ENCODE results near the gene LRBA.
A peak's percentile ranks its signal among the peaks of the same experiment; 100 is the strongest.
"Not testable (repeated sequence)": the region's sequence is repeated elsewhere in the genome, so short reads cannot be mapped to it uniquely, and the experiment has no call there.

LRBA gene

DNA sequence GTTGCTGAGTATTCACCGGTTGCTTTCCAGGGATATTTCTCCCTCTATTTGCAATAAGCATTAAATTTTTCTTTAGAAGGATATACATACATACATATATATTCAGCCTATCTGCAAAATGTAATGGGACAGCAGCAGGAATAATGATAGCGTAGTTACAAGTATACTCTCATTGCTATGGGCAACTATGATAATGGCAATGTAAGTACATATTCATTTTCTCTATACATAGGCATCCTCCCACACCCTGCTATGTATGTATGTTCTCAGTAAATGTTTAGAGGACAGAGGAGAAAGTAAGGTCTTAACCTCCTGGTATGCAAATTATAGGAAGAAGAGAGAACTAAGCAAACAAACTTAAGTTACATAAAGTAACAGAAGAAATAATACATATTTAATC is 452.8 kb downstream of the LRBA start:
- DNase-seq (ENCODE audit: low spot score): no peak

DNA sequence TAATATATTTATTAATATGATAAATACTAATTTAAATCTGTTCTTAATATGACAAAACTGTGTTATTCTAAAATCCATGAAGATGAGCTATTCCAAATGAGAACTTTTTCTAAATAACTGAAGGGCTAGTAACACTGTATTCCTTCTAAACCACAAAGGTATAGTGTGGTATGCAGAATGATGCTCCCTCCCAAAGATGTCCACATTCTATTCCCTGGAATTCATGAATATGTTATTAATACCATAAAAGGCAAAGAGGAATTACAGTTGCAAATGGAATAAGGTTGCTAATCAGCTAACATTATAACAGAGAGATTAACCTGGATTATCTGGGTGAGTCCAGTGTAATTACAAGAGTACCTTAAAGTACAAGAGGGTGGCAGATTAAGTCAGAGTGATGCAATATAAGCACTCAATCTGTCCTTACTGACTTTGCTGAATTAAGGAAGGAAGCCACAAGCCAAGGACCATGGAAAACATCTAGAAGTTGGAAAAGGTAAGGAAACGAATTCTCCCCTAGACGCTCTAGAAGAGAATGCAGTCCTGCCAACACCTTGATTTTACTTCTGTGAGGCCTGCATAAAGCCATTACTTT is 453.8 kb downstream of the LRBA start:
- DNase-seq (ENCODE audit: low spot score): no peak

DNA sequence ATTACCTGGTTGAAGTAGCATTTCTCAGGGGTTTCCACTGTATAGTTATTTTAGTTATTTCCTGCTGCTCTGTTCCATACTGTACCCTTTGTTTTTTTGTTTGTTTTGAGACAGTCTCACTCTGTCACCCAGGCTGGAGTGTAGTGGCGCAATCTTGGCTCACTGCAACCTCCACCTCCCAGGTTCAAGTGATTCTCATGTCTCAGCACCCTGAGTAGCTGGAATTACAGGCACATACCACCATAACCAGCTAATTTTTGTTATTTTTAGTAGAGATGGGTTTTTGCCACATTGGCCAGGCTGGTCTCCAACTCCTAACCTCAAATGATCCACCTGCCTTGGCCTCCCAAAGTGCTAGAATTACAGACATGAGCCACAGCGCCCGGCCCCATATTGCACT is 457.3 kb downstream of the LRBA start:
- DNase-seq (ENCODE audit: low spot score): not testable (repeated sequence)

DNA sequence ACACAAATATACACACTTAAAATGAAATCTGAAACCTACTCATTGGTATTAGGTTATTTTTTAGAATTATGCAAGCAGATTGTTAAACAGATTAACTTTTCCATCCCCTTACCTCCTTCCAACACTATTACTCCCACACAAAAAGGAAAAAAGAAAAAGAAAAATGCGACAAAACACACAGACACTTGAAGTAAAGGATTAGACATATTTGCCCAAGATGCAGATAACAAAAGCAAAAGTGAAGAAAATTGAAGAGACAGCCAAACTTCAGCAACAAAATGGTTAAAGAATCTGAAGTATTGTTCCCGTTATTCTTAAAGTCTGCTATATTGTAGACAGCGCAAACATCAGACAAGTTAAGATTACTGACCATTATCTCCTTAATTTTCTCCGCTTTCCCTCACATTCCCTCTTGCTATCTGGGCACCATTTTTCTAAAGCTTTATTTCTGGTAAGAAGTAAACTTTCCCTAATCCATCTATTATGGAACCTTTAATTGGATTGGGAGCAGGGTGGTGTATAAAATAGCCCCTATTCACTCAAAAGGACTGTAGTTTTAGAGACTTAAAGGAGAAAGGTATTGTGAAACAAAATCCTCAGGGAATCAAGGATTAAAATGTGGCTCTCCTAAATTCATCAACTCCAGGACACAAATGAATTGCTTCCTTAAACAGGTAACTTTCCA is 467.8 kb downstream of the LRBA start:
- DNase-seq (ENCODE audit: low spot score): no peak

DNA sequence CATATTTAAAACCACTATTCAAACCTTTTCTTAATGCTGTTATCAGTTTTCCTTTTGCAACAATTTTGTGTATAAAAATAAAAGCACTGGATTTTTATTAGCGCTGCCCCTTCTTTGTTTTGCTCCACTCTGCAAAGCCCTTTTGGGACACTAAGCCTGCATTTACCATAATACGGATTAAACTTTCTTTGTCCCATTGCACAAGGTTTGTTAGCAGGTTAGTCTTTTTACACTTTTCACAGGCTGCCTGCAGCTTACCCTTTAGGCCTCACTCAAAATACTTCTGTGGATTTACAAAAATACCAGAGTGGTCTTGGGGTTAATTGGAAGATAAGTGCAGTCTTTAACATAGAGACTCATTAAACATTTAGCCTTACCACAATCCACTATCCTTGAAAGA is 468.8 kb downstream of the LRBA start:
- DNase-seq (ENCODE audit: low spot score): no peak

DNA sequence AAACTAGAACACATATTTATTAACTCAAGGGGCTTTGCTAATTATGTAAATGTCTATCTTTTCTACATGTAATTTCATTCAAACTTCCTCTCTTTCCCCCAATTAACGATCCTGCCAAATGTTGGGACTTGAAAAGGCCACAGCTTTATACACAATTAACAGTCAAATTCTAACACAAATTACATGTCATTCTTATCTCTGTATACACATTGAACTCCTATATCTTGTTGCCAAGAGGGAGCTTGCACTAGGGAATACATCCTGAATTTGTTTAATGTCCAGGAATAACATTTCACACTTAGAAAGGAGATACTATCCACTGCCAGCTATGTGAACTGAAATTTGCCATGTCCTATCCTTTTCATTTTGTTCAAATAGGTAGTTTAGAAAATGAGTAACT is 472.0 kb downstream of the LRBA start:
- no peak for DNase-seq (ENCODE audit: low spot score)

DNA sequence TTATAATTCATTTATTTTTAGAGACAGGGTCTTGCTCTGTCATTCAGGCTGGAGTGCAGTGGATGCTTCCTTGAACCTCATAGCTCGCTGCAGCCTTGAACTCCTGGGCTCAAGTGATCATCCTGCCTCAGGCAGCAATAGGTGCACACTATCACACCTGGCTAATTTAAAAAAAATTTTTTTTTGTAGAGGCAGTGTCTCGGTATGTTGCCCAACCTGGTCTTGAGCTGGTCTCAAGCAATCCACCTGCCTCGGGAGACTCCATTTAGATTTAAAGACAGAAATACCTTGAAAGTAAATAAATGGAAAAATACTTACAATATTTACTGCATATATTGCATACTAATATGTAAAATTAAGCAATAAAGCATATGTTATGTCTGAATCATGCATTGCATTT is 473.4 kb downstream of the LRBA start:
- DNase-seq (ENCODE audit: low spot score): no peak

DNA sequence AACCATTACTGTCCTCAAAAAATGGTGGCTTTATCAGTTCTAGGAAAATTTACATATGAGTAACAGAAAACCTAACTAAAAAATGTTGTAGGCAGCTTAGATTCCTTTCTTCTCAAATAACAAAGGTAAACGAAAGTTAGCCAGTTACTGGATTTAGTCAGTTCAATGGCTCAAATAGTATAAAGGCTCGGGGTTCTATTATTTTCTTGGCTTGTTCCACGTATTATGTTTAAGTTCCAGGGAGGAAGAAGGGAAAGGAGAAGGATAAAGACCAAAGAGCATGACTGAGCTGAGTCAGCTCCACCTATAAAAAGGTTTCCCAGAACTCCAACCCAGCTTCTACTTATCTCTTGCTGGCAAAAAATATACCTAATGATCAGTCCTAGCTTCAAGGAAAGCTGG is 474.1 kb downstream of the LRBA start:
- DNase-seq (ENCODE audit: low spot score): no peak

DNA sequence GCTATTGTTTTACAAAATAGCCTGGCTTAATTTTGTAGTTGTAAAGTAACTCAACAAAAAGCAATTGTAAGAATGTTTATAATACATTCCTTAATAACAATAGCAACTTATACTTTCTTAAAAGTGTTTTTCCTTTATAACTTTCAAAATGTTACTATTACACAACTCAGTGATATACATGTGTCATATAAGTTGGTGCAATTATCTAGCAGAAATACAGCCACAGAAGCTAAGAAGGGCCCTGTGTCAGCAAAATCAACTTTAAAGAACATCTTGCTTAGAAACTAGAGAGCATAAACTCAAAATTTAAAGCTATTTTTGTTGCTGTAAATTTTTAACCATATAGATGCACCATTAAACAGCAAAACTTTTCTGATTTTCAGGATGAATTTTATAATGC is 474.5 kb downstream of the LRBA start:
- no peak for DNase-seq (ENCODE audit: low spot score)

DNA sequence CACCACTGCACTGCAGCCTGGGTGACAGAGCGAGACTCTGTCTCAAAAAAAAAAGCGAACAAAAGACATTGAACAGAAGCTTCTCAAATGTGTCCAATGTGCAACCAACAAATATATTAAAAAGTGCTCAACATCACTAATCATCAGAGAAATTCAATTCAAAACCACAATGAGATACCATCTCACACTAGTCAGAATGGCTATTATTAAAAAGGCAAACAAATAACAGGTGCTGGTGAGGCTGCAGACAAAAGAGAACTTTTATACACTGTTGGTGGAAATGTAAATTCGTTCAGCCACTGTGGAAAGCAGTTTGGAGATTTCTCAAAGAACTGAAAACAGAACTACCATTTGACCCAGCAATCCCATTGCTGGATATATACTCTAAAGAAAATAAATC is 477.2 kb downstream of the LRBA start:
- DNase-seq (ENCODE audit: low spot score): not testable (repeated sequence)

DNA sequence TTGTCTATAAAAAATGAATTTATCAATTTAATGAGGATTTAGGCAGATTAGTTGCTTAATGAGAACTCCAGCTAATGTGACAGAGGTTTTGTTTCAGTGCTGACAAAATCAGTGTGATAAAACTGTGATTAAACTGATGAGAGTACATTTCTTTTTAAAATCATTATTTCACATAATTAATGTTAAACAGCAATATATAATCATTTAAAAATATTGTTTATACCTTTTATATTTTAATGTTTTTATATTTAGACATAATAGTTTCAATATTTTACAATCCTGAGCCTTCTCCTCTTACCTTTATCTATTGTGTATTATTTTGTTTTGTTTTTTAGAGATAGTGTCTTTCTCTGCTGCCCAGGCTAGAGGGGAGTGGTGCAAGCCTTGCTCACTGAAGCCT is 480.3 kb downstream of the LRBA start:
- no peak for DNase-seq (ENCODE audit: low spot score)

DNA sequence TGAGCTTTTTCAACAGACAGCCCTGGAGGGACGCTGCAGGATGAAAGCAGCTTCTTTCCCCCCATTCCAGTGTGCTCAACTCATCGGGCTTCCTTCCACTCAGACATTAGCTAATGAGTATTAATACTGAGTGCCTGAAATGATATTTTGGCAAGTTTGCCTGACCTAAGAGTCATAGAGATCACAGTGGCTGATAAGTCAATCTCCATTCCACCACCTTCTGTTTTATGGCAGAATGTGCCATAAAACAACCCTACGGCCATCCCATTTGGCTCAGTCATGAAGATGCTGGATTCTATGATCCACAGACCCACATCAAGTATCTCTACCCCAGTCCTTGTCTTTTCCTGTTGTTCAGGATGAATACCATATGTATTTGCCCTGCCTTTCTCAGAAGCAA is 481.4 kb downstream of the LRBA start:
- DNase-seq (ENCODE audit: low spot score): no peak

DNA sequence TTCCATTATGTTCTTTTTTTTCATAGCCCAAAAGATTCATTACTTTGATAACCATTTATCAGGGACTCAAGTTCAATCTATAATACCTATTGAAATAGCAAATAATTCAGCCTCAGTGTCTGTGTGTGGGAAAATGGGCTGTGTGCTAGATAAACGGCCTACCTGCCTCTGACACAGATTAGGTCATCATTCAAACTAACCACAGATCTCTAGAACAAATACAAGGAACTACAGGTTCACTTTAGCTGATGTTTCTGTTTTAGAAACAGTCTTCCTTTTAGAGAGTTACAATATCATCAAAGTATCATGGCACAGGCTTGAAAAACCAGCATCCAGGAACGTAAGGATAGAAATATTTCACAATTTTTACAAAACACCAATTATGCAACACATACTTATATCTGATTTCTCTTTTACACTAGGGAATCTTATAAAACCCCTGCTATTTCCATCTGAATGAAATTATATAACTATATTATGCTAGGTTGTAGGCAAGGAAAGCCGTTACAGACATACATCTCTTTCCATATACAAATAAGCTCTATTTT is 489.7 kb downstream of the LRBA start:
- no peak for DNase-seq (ENCODE audit: low spot score)

DNA sequence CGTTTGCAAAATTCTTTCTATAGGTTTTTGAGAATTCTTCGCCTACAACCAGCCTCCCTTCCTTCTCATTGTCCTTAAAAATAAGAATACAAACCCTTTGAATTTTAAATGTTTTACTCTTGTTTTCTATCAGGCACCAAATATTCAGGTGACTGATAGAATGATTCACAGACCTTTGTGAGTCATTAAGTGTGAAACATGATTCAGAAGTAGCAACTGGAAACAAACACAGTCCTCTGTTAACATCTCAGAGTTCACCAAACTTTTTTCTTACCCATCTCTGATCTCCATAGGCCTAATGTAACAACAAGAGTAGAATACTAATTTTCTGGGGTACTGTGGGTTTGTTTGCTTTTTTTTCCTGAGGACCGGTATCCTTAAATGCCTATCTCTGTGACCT is 496.5 kb downstream of the LRBA start:
- DNase-seq (ENCODE audit: low spot score): peak; percentile 28

DNA sequence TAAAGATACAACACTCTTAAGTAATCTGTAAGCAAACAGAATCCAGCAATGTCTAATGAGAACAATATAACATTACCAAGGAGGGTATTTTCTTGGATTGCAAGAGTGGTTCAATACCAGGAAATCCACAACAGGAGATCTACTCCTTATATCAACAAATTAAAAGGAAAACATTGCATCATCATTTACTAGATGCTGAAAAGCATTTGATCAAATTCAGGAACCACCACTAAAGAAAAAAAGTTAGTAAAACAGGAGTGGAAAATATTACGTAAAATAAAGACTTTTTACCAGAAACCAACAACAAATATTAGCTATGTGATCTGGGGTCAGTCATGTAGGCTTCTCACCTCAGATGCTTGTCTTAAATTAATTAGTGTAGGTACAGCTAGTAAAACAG is 499.9 kb downstream of the LRBA start:
- DNase-seq (ENCODE audit: low spot score): no peak

DNA sequence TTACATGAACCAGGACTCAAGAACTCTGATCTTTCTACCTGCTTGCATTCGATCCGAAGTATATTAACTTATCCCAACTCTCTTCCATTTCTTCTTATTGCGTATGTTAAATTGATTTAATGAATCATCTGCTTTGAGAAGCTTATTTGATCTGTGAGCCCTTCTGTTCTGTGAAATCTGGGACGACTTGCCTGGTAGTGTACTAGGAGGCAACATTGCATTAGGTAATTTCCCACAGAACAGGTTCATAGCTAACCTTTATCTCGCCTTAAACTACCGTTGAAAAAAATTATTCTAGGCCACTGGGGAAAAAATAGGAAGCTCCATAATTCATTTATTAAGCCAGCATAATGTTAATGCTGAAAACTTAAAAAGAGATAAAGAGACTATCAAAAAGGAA is 500.4 kb downstream of the LRBA start:
- DNase-seq (ENCODE audit: low spot score): no peak

DNA sequence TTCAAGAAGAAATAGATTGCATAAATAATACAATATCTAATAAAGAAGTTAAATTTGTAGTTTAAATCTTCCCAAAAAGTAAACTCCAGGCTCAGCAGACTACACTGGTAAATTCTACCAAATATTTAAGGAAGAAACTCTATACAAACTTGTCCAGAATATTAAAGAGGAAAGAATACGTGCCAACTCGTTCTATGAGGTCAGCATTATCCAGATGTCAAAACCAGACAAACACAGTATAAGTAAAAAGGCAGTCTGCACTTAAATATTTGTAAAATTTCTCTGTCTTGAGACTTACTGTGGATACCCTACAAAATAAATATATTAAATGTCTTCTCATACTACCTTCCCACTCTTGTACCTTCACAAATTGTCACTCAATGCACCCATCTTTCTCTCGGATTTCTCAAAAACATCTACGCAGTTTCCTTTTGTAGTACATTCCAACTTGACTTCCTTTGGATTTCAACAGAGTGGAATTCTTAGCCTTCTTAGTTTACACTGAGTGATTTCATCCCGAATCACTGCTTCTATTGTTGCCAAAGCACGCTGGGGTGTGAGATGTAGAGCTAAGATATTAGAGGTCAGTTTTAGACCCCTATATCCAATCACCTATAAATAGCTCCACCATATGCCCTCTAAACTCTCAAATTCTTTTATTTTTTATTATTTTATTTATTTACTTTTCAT is 504.8 kb downstream of the LRBA start:
- DNase-seq (ENCODE audit: low spot score): peak; percentile 65

DNA sequence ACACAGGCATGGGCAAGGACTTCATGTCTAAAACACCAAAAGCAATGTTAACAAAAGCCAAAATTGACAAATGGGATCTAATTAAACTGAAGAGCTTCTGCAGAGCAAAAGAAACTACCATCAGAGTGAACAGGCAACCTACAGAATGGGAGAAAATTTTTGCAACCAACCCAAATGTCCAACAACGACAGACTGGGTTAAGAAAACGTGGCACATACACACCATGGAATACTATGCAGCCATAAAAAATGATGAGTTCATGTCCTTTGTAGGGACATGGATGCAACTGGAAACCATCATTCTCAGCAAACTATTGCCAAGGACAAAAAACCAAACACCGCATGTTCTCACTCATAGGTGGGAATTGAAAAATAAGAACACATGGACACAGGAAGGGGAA is 507.4 kb downstream of the LRBA start:
- DNase-seq (ENCODE audit: low spot score): not testable (repeated sequence)

DNA sequence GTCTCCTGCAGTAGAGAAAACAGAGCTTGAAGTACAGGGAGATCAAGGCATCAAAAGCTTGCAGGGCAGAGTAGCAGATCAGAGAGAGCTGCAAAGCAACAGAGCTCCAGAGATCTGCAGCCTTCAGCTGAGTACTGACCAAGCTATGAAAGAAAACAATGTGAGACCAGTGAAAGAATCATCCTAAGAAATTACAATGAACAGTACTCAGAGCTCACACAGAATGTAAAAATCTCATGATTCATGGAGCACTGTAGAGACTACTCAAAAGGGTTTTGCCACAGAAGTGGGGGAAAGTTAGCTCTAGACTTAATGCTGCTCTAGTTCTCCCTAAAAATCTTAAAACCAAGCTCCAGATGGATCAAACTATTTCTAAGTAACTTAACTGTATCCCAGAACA is 513.1 kb downstream of the LRBA start:
- DNase-seq (ENCODE audit: low spot score): peak; percentile 17

DNA sequence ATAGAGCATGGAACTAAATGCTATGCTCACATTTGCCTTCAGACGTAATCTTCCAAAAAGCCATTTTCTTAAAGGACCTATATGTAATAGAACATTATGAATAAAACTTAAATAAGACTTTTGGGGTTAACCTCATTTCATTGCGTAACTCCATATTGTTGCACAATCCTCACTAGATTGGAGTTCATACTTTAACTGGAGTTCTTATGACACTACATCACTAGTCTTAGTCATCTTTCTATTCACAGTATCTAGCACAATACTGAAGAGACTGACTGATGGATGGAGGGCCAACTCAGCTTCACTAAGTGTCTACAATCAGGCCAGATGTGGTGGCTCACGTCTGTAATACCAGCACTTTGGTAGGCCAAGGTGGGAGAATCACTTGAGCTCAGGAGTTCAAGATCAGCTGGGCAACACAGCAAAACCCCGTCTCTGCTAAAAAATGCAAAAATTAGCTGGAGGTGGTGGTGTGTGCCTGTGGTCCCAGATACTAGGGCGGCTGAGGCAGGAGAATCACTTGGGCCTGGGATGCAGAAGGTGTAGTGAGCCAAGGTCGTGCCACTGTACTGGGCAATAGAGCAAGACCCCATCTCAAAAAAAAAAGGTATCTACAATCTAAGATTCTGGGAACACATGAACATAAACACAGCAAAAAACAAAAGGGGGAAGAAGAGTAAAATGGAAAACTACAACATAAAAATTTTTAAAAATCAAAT is 513.9 kb downstream of the LRBA start:
- peak; percentile 51 for DNase-seq (ENCODE audit: low spot score)

DNA sequence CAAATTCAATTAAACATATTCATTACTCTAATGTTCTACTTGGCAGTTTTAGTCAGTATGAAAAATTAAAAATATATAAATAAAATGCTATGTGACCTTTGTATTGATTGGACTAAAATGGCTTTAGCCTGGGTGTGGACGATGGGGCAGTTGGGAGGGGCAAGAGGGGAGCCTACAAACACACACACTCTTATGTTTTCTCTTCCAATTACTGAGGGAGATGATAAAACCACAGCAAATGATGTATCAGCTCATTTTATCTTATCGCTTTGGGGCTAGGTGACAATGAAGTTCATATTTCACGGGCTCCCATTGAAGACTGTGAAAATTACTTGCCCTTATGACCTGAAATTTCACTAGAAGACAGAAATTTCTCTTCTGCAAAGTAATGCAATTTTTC is 517.5 kb downstream of the LRBA start:
- DNase-seq (ENCODE audit: low spot score): no peak

DNA sequence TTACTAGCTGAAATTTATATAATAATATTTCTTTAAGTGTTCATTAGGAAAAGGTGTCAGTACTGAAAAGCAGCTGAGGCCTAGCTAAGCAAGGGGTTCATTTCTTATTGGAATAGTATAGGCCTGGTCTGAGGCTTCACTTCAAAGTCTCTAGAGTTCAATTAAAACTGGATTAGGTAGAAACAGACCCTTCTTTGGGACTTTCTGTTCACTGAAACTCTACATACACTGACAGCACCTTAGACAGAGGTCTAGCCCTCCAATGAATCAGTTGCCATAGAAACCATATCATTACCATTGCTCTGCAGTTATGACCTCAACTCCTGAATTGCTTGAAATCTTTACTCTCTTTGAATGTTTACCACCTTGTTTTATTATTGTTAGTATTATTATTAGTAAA is 519.5 kb downstream of the LRBA start:
- DNase-seq (ENCODE audit: low spot score): no peak

DNA sequence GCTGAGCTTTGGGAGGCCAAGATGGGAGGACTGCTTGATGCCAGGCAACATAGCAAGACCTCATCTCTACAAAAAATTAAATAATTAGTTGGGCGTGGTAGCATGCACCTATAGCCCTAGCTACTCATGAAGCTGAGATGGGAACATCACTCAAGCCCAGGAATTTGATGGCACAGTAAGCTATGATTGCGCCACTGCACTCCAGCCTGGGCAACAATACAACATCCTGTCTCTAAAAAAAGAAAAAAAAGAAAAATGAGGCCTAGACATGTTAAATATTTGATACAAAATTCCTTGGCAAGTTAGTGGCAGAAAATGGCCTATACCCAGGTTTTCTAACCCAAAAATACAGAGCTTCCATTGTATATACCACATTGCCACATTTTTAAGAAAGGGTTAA is 521.2 kb downstream of the LRBA start:
- DNase-seq (ENCODE audit: low spot score): peak; percentile 3

Measured in AG08395 (cell line).